ENCODE data around the gene CNDP2.

DNA sequence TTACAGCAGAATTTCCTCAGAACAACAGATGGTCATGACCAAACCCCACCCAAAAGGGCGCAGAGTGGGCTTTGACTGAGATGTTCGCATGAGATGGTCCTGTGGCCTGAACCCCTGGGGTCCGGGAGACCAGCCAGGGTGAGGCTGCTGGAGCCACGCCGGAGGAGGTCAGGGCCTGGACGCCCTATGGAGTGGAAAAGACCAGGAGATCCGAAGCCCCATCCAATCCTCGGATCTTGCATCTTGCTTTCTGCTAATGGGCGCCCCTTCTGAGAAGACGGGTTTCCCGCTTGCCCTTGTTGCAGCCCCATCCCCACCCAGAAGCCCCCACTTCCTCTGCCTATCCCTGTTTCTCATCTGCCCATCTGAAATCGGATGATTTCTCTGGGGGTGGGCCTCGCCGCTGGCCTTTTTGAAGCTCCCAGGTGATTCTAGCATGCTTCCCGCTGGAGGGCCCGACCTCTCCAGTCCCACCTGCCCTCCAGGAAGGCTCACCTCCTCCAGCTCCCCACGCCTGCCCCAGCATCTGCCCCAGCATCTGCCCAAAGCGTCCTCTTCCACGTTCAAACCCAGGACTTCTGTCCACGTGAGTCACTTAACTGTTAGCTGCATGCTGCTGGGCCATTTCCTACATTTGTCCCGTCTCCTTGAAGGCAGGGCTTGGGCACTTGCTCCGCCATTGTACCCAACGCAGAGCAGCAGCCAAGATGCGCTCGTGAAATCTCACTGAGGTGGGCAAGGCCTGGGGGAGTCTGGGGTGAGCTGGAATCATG lies 33.8 kb downstream of the CNDP2 start:
- TF ChIP-seq CTCF (IDR thresholded peaks at IDR 0.05), result no peak
- no peak for TF ChIP-seq POLR2AphosphoS5 (IDR thresholded peaks at IDR 0.05; ENCODE audit: insufficient read depth in 1 of 2, low read depth in 1 of 2)

Data from vagina (tissue), 2 donors.